GM18907 (cell line): ENCODE data around the gene AFDN.
"Not testable (repeated sequence)": the region's sequence is repeated elsewhere in the genome, so short reads cannot be mapped to it uniquely, and the experiment has no call there.

Experiments used
- ATAC-seq: cut with Tn5 transposase; IDR thresholded peaks from one replicate; pipeline ENCODE4 v1.9.1; 2021; ENCODE audit warnings: mild to moderate bottlenecking, moderate library complexity; ENCODE audit not compliant: unreplicated experiment

AFDN gene

GRCh38 chr6:167976116-167976657 is 149.5 kb downstream of the AFDN start:
- not testable (repeated sequence) for ATAC-seq

- no peak for ATAC-seq
Observed at GRCh38 chr6:167976708-167977107, 150.0 kb downstream of the AFDN start.

GRCh38 chr6:167977717-167978467 is 151.2 kb downstream of the AFDN start:
- no peak for ATAC-seq

- no peak for ATAC-seq
Observed at GRCh38 chr6:167978607-167979006, 151.9 kb downstream of the AFDN start.

- no peak for ATAC-seq
Observed at GRCh38 chr6:167979436-167980139, 152.9 kb downstream of the AFDN start.

- ATAC-seq: no peak
Observed at GRCh38 chr6:167980911-167981580, 154.3 kb downstream of the AFDN start.

- no peak for ATAC-seq
Observed at GRCh38 chr6:167981916-167982462, 155.3 kb downstream of the AFDN start.

GRCh38 chr6:167984144-167984719 is 157.5 kb downstream of the AFDN start:
- no peak for ATAC-seq

- ATAC-seq: no peak
Observed at GRCh38 chr6:167984876-167985604, 158.3 kb downstream of the AFDN start.

GRCh38 chr6:167985911-167986595 is 159.3 kb downstream of the AFDN start:
- no peak for ATAC-seq

GRCh38 chr6:167987396-167988153 is 160.9 kb downstream of the AFDN start:
- ATAC-seq: no peak

- no peak for ATAC-seq
Observed at GRCh38 chr6:167988154-167988495, 161.4 kb downstream of the AFDN start.

GRCh38 chr6:167988945-167989841 is 162.5 kb downstream of the AFDN start:
- no peak for ATAC-seq

- ATAC-seq: no peak
Observed at GRCh38 chr6:167990016-167990945, 163.6 kb downstream of the AFDN start.

GRCh38 chr6:167993169-167993568 is 166.5 kb downstream of the AFDN start:
- ATAC-seq: no peak

GRCh38 chr6:167993831-167994230 is 167.1 kb downstream of the AFDN start:
- no peak for ATAC-seq

GRCh38 chr6:167995302-167995701 is 168.6 kb downstream of the AFDN start:
- no peak for ATAC-seq
